Activated CD4-positive, alpha-beta T cell treated with anti-CD3 and anti-CD28 coated beads for 4 hours (primary cell): ENCODE data around the gene BPI.
"Not testable (repeated sequence)": the region's sequence is repeated elsewhere in the genome, so short reads cannot be mapped to it uniquely, and the experiment has no call there.

Experiments used
- DNase-seq, 2 donors: peaks; one replicate each; pipeline ENCODE4 v3.0.0-alpha.2; 2020

Gene BPI

GRCh38 chr20:38303908-38304379 is at the start of gene BPI:
Gene BPI (plus strand): TSS chr20:38304156. CDS start chr20:38304224, 68 bp downstream.
- no peak for DNase-seq

DNA sequence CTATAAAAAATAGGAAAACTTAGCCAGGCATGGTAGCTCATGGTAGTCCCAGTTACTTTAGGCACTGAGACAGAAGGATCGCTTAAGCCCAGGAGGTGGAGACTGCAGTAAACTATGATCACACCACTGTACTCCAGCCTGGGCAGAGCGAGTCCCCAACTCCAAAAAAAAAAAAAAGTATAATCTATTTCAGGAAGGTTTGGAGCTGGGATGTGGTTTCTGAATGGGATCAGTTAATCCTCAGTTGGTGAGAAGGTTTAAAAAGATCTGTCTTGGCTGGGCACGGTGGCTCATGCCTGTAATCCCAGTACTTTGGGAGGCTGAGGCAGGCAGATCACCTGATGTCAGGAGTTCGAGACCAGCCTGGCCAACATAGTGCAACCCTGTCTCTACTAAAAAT is 49.3 kb upstream of the BPI start:
- DNase-seq, result not testable (repeated sequence)

GRCh38 chr20:38255393-38255792 is 48.6 kb upstream of the BPI start:
- DNase-seq, result no peak

DNA sequence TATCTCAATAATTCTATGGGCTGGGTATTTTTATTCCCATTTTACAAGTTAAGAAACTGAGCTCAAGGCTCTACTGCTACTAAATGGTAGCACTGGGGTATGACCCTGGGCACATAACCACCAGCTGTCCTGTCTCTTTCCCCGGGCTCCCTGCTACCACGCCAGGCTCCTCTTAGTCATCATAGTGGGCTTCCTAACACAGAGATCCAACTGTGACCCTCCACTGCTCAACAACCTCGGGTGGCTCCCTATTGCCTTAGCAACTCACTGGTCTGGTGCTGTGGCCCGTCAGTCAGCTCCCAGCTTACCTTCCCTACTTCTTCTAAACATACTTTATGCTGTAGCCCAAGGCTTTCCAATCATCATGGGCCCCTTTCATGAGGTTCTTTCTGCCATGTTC is 47.9 kb upstream of the BPI start:
- DNase-seq, result no peak

DNA sequence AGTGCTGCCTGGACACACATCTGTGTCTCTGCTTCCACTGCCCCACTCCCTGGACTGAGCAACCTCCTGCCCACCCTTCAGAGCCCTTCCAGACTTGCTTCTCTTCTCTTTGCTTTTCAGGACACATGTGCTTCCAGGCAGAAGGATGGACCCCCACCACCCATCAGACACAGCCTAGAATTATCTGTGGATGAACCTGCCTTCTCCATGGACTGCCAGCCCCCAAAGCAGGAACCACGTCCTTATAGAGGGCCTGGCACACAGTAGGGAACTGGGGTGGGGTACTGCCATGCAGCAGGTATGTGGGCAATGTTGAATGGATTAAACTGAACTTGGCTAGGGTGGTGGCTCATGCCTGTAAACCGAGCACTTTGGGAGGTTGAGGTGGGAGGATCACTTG is 47.0 kb upstream of the BPI start:
- DNase-seq, result no peak

- DNase-seq, result no peak
These were observed 45.3 kb upstream of the BPI start for GRCh38 chr20:38258545-38259215.

GRCh38 chr20:38260025-38260377 is 44.0 kb upstream of the BPI start:
- DNase-seq, result no peak

DNA sequence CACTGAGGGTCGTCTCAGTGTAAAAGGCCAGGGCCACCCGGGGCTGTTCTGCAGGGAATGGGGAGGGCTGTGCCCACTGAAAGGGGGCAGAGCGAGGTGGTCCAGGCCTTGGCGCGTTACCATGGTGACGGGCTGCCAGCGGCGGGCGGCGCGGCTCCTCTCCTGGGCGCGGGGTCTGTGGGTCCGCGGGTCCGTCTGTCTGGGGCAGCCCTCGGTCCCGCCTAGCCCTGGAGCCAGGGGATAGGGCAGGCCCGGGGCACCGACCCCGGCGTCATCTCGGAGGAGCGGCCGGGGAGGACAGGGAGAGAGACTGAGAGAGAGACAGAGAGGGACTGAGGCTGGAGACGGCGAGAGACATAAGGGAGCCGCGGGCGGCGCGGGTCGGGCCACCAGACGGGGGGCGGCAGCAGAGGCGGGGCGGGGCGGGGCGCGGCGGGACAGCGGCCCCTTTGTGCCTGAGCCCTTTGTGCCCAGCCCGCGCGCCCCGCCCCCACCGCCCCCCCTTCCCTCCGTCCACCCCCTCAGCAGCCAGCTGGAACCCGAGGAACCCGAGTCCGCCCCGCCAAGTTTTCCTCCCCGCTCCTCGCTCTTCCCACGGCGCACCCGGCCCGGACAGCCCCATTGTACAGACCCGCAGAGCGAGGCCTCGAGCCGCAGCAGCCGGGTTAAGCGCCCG is 43.4 kb upstream of the BPI start, which contains the start of gene KIAA1755:
TSS of gene KIAA1755 (minus strand) at position 358 of the 676 bp plus-strand sequence. CDS start at position 123, 235 bp downstream.
- DNase-seq, result no peak

- no peak for DNase-seq
These were observed 42.9 kb upstream of the BPI start for GRCh38 chr20:38261054-38261390.

- DNase-seq, result no peak
These were observed 41.0 kb upstream of the BPI start for GRCh38 chr20:38262931-38263330.

DNA sequence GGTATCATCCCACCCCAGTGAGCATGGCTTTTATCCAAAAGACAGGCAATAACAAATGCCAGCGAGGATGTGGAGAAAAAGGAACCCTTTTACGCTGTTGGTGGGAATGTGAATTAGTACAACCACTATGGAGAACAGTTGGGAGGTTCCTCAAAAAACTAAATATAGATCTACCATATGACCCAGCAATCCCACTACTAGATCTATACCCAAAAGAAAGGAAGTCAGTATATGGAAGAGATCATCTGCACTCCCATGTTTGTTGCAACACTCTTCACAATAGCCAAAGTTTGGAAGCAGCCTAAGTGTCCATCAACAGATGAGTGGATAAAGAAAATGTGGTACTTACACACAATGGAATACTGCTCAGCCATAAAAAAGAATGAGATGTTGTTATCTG is 37.5 kb upstream of the BPI start:
- no peak for DNase-seq

- DNase-seq, result no peak
These were observed 36.7 kb upstream of the BPI start for GRCh38 chr20:38267296-38267695.

- no peak for DNase-seq
These were observed 35.9 kb upstream of the BPI start for GRCh38 chr20:38267901-38268514.

DNA sequence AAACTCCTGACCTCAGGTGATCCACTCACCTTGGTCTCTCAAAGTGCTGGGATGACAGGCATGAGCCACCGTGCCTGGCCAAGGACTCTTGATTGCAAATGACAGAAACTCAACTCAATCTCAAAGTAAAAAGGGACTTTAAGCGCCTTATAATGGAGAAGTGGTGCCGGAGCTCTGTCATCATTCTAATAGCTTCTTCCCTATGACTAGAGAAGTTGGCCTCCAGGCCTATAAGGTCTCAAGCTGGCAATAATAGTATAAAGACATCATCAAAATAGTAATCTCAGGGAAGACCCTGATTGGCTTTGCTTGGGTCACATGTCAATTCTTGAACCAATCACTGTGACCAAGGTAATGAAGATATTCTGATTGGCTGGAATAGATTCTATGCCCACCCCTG is 34.9 kb upstream of the BPI start:
- DNase-seq, result no peak

- DNase-seq, result no peak
These were observed 34.2 kb upstream of the BPI start for GRCh38 chr20:38269715-38270114.

DNA sequence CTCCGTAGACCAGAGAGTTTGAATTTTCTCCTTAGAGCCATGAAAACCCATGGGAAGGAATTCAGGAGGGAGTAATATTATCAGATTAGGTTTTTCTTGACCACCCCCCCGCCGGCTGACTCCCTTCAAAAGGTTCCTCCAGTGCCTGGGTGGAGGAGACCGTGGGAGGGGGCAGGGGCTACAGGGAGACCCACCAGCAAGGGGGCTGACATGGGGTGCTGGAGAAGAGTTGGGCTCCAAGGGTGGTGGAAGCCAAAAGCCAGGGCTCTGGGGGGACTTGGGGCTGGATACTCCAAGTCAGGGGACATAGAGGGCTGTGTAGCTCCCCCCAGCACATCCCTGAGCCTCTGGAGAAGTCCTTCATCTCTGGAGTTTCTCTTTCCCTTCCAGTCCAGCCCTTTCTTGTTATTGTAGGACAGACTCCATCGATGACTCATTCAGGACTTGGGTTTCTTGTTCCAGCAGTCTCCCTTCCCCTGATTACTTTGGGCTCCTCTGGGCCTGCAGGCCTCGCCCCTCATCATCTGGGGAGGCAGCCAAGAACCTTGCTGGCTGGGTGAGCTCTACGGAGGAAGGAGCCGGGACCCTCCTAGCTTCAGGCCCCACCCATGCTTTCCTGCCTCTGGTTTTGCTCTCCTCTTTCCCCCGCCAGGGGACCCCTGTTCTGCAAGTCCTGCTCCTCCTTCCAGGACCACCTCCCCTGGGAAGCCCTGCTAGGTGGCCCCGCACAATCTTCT is 32.9 kb upstream of the BPI start:
- no peak for DNase-seq

- no peak for DNase-seq
These were observed 32.3 kb upstream of the BPI start for GRCh38 chr20:38271608-38272120.

- DNase-seq, result no peak
These were observed 31.6 kb upstream of the BPI start for GRCh38 chr20:38272398-38272797.

DNA sequence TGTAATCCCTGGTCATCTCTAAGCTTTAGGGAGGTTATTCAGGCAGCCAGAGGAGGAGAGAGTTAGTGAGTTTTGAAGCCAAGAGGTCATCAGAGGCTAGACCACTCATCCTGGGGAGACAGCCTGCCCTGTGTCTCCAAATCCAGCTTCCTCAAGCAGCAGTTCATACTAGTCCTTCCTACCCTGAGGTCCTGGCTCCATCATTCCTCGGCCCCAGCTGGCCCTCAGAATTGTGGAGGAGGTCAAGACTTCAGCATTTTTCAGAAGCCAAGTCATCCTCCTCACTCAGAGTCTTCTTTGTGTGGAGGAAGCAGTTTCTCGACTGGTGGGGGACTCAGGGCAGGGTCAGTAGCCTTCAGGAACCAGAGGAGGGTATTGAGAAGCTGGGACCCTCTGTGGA is 31.0 kb upstream of the BPI start:
- DNase-seq, result no peak

GRCh38 chr20:38275815-38276550 is 28.0 kb upstream of the BPI start:
- no peak for DNase-seq

GRCh38 chr20:38277285-38277684 is 26.7 kb upstream of the BPI start:
- no peak for DNase-seq

DNA sequence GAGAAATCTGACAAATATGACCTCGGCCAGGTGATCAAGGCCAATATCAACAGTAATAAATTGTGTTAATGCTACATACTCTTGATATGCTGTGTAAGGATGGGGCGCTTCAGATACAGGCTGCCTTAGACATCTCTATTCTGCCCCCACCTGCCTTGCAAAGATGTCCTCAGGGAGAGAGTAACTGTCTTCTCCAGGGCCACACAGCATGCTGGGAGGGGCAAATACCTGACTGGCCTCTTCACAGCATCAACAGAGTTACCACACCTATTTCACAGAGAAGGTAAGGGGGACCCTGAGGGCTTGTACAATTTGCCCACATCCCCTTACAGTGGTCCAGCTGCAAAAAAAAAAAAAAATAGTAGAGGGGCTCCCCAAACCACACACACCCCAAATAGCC is 26.3 kb upstream of the BPI start:
- no peak for DNase-seq

DNA sequence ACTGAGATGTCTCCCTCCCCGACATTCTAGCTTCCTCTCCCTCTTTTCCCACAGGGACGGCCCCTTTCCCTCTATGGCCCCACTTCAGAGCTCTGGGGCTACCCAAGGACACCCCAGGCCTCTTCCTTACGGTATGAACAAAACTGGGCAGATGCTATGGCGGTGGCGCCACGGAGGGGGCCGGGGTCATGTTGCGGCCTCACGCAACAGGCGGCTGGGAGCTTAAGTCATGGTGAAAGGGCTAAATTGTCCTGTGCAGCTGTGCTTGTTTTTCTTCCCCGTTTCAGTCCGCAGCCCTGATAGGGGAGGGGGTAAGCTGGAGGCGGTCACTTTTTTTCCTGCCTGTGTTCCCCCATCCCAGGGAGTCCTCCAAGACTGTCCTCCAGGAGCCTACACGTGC is 25.8 kb upstream of the BPI start:
- no peak for DNase-seq
